GM12878 (cell line): ENCODE data around the gene ZMYND12. TPM values are rescaled to one million over a fixed set of nuclear protein-coding genes. Genes with fewer than 3 reads are reported as not detected.

Experiments
- ATAC-seq: fragments of 200-7000 bp; cut with Tn5 transposase; 3 replicates; pipeline ENCODE4 v1.9.1; 2020; ENCODE audit warnings: mild to moderate bottlenecking, moderate library complexity
- BruUV-seq: library from RNA; stranded (reverse); fragments of 400-500 nt; replicated peaks from 2 replicates; lab custom pipeline; 2021; lab: Mats Ljungman, UMichigan
- CTCF ChIA-PET: fragments of 300-600 bp; sonication (Branson Sonifier 250); formaldehyde crosslinking; extraction: SDS; loops from one replicate; lab custom pipeline; 2021; ENCODE audit warnings: inconsistent platforms; lab: Yijun Ruan, JAX
- POLR2A ChIA-PET: fragments of 350-600 bp; formaldehyde crosslinking; extraction: SDS; loops from one replicate; lab custom pipeline; 2021; ENCODE audit warnings: inconsistent platforms; lab: Charles Lee
- RAD21 ChIA-PET: fragments of 300-600 bp; sonication (Branson Sonifier 250); formaldehyde crosslinking; loops from one replicate; lab custom pipeline; 2023; ENCODE audit warnings: antibody characterized with exemption; ENCODE audit not compliant: unreplicated experiment; lab: Charles Lee
- SMC1A ChIA-PET: fragments of 300-600 bp; sonication (Branson Sonifier 250); formaldehyde crosslinking; loops from one replicate; lab custom pipeline; 2023; ENCODE audit not compliant: unreplicated experiment, uncharacterized antibody; lab: Charles Lee
- DNase-seq: peaks from one replicate; pipeline ENCODE4 v3.0.0-alpha.2; 2011; ENCODE audit warnings: low read depth, low spot score
- FAIRE-seq: peaks from 3 replicates; lab custom pipeline; 2011; peaks lifted over from hg19 to GRCh38; lab: Jason Lieb, UNC
- H2AFZ ChIP-seq: 2 replicates; pipeline ENCODE4 v1.6.0; 2011; ENCODE audit warnings: low read depth, low read length, control low read depth; ENCODE audit not compliant: control insufficient read depth
- H3K27ac ChIP-seq: 2 replicates; pipeline ENCODE4 v1.5.1; 2011; ENCODE audit warnings: control low read depth; ENCODE audit not compliant: control insufficient read depth, insufficient read depth
- H3K27me3 ChIP-seq, 2 experiments: replicated peaks in 1 of 2; 2 replicates each; pipeline versions ENCODE4 v1.6.0 to v1.6.1; 2011; ENCODE audit warnings: low read length in 1 of 2; ENCODE audit not compliant: control insufficient read depth in 2 of 2, insufficient read depth in 2 of 2
- H3K36me3 ChIP-seq, 2 experiments: 2 replicates each; pipeline ENCODE4 v1.5.1; 2011; ENCODE audit warnings: low read length in 1 of 2; ENCODE audit not compliant: control insufficient read depth in 2 of 2, insufficient read depth in 2 of 2
- H3K4me1 ChIP-seq: 2 replicates; pipeline ENCODE4 v1.6.1; 2011; ENCODE audit warnings: mild to moderate bottlenecking, low read length, moderate library complexity, mixed read lengths; ENCODE audit not compliant: control insufficient read depth, insufficient read depth
- H3K4me2 ChIP-seq: 2 replicates; pipeline ENCODE4 v1.6.0; 2011; ENCODE audit warnings: control low read depth; ENCODE audit not compliant: control insufficient read depth, insufficient read depth
- H3K4me3 ChIP-seq: fragments of 200-600 bp; sonication (generic); 2 replicates; pipeline ENCODE4 v1.5.1; 2016
- H3K79me2 ChIP-seq: 2 replicates; pipeline ENCODE4 v1.6.0; 2011; ENCODE audit warnings: low read length; ENCODE audit not compliant: control insufficient read depth, insufficient read depth
- H3K9ac ChIP-seq: 2 replicates; pipeline ENCODE4 v1.8.0; 2011; ENCODE audit warnings: low read length, control low read depth, mixed read lengths; ENCODE audit not compliant: control insufficient read depth, insufficient read depth
- H3K9me3 ChIP-seq: replicated peaks from 3 replicates; pipeline ENCODE4 v1.5.1; 2011; ENCODE audit warnings: mild to moderate bottlenecking, low read length; ENCODE audit not compliant: control insufficient read depth, insufficient read depth
- H4K20me1 ChIP-seq: 2 replicates; pipeline ENCODE4 v1.6.0; 2011; ENCODE audit not compliant: control insufficient read depth, insufficient read depth
- HDAC6 ChIP-seq: fragments of 200-600 bp; sonication (generic); IDR thresholded peaks from one replicate; pipeline ENCODE4 v1.8.0; 2017; ENCODE audit warnings: antibody characterized with exemption; ENCODE audit not compliant: unreplicated experiment
- MYC ChIP-seq: IDR thresholded peaks from 2 replicates; pipeline ENCODE4 v1.6.1; 2011; ENCODE audit warnings: mild to moderate bottlenecking, low read length, moderate library complexity, inconsistent platforms; ENCODE audit not compliant: insufficient read depth, insufficient replicate concordance, insufficient read length, severe bottlenecking
- NFIC ChIP-seq: IDR thresholded peaks from 2 replicates; pipeline ENCODE4 v1.6.1; 2012; ENCODE audit warnings: low read depth, mild to moderate bottlenecking, inconsistent platforms, low read length, moderate library complexity
- NRF1 ChIP-seq: conservative IDR thresholded peaks from 2 replicates; pipeline ENCODE4 v1.6.1; 2011; ENCODE audit warnings: mild to moderate bottlenecking, low read depth, low read length, improper control_type of control experiment
- PAX8 ChIP-seq: fragments of 450-650 bp; IDR thresholded peaks from 2 replicates; pipeline ENCODE4 v1.6.1; 2017; ENCODE audit warnings: mild to moderate bottlenecking, moderate library complexity
- POU2F2 ChIP-seq: IDR thresholded peaks from 3 replicates; pipeline ENCODE4 v1.6.1; 2011; ENCODE audit warnings: low read depth, mild to moderate bottlenecking, low read length, borderline replicate concordance
- RUNX3 ChIP-seq: IDR thresholded peaks from 2 replicates; pipeline ENCODE4 v1.6.1; 2012; ENCODE audit warnings: low read length, inconsistent platforms
- SREBF1 ChIP-seq: IDR thresholded peaks from 2 replicates; pipeline ENCODE4 v1.6.1; 2012; ENCODE audit warnings: mild to moderate bottlenecking, low read length
- SRF ChIP-seq, 2 experiments: IDR thresholded peaks; 2 replicates each; pipeline ENCODE4 v1.6.1; 2011; ENCODE audit warnings: low read depth in 2 of 2, low read length in 2 of 2, mild to moderate bottlenecking in 1 of 2, moderate library complexity in 1 of 2
- TCF12 ChIP-seq: IDR thresholded peaks from 2 replicates; pipeline ENCODE4 v1.6.1; 2011; ENCODE audit warnings: low read depth, mild to moderate bottlenecking, low read length
- ZSCAN29 ChIP-seq: fragments of 450-650 bp; IDR thresholded peaks from 2 replicates; pipeline ENCODE4 v1.6.1; 2017; ENCODE audit warnings: mild to moderate bottlenecking, moderate library complexity
- WGBS: methylation state at CpG from one replicate; pipeline ENCODE4 v1.1.6; 2016; ENCODE audit warnings: low lambda C conversion rate; ENCODE audit not compliant: insufficient replicate concordance, insufficient coverage; ENCODE audit errors: missing lambda C conversion rate; 5-methylcytosine and 5-hydroxymethylcytosine counted together
- in situ Hi-C: fragments of 300-500 bp; cut with MboI; formaldehyde crosslinking; loops from 9 replicates; pipeline ENCODE4 v1.14.3; 2018; ENCODE audit warnings: mixed read lengths
- intact Hi-C: fragments of 100-400 bp; cut with micrococcal nuclease; formaldehyde crosslinking; loops from one replicate; pipeline ENCODE4 v1.14.2; 2022; ENCODE audit not compliant: unreplicated experiment
- polyA plus RNA-seq, 11 experiments: library from polyadenylated mRNA; depleted of rRNA in 4 of 11; unstranded in 6 of 11; stranded (reverse) in 5 of 11; fragments of >200 nt; fragmentation: Nextera tagmentation in 4 of 11; fragmentation: Illumina TruSeq in 1 of 11; extraction: Ambion mirVana in 4 of 11; extraction: Trizol in 1 of 11; gene quantifications; 1 replicate in 1 of 11; 2 replicates in 10 of 11; pipeline versions ENCODE4 v1.2.1 to v1.2.3, GENCODE V29; 2011 to 2016; ENCODE audit warnings: inconsistent platforms in 2 of 11, missing spikeins in 2 of 11, low read depth in 1 of 11
- total RNA-seq, 4 experiments: library from RNA; depleted of rRNA in 3 of 4; stranded (reverse); fragments of >200 nt in 3 of 4; fragmentation: Illumina TruSeq in 1 of 4; extraction: Trizol in 1 of 4; gene quantifications; 2 replicates each; pipeline versions ENCODE4 v1.2.1 to v1.2.3, GENCODE V29; 2013 to 2021
- TF ChIP-seq, protein P1 (sequence below): fragments of 150-350 bp; IDR thresholded peaks from 2 replicates; pipeline ENCODE4 v1.6.1; 2016; ENCODE audit warnings: low read depth, low read length
- TF ChIP-seq, protein P2 (sequence below): IDR thresholded peaks from 2 replicates; pipeline ENCODE4 v1.6.1; 2011; ENCODE audit warnings: low read depth, mild to moderate bottlenecking, low read length, moderate library complexity, borderline replicate concordance; ENCODE audit errors: extremely low read depth
- TF ChIP-seq, protein P3 (sequence below): fragments of 450-650 bp; IDR thresholded peaks from 2 replicates; pipeline ENCODE4 v1.6.1; 2017; ENCODE audit warnings: borderline replicate concordance
- TF ChIP-seq, protein P4 (sequence below): IDR thresholded peaks from 2 replicates; pipeline ENCODE4 v1.6.1; 2012; ENCODE audit warnings: low read depth, low read length, improper control_type of control experiment
- TF ChIP-seq, protein P5 (sequence below): IDR thresholded peaks from 2 replicates; pipeline ENCODE4 v1.6.1; 2012; ENCODE audit warnings: low read length, inconsistent platforms

Gene ZMYND12
- total and polyA plus RNA-seq, 10 of the 15 experiments (the other 5 are each of a cell fraction or from before 2014, with no cell fraction given): 0.26 to 1.4 (median 0.67) TPM

DNA sequence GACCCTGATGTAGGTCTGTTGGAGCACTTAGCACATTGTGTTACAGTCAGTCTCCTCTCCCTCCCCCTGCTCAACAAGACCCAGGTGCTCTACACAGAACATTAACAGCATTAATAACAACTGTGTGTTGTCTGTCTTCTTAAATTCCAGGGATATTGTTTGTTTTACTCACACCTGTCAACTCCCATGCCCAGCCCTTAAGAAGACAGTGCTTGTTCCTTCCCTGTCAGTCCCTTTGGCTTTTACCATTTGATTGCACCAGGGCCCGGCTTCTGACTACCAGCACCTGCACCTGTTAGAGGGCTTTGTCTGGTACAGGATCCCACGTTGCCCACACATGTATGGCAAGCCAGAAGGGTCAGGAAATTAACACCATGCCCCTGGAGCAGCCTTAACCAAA lies 63.6 kb downstream of the ZMYND12 start (continued):
- TF ChIP-seq, protein P1, sequence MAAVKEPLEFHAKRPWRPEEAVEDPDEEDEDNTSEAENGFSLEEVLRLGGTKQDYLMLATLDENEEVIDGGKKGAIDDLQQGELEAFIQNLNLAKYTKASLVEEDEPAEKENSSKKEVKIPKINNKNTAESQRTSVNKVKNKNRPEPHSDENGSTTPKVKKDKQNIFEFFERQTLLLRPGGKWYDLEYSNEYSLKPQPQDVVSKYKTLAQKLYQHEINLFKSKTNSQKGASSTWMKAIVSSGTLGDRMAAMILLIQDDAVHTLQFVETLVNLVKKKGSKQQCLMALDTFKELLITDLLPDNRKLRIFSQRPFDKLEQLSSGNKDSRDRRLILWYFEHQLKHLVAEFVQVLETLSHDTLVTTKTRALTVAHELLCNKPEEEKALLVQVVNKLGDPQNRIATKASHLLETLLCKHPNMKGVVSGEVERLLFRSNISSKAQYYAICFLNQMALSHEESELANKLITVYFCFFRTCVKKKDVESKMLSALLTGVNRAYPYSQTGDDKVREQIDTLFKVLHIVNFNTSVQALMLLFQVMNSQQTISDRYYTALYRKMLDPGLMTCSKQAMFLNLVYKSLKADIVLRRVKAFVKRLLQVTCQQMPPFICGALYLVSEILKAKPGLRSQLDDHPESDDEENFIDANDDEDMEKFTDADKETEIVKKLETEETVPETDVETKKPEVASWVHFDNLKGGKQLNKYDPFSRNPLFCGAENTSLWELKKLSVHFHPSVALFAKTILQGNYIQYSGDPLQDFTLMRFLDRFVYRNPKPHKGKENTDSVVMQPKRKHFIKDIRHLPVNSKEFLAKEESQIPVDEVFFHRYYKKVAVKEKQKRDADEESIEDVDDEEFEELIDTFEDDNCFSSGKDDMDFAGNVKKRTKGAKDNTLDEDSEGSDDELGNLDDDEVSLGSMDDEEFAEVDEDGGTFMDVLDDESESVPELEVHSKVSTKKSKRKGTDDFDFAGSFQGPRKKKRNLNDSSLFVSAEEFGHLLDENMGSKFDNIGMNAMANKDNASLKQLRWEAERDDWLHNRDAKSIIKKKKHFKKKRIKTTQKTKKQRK: no peak
- TF ChIP-seq POU2F2: no peak
- TF ChIP-seq, protein P2, sequence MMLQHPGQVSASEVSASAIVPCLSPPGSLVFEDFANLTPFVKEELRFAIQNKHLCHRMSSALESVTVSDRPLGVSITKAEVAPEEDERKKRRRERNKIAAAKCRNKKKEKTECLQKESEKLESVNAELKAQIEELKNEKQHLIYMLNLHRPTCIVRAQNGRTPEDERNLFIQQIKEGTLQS: no peak
- TF ChIP-seq, protein P3, sequence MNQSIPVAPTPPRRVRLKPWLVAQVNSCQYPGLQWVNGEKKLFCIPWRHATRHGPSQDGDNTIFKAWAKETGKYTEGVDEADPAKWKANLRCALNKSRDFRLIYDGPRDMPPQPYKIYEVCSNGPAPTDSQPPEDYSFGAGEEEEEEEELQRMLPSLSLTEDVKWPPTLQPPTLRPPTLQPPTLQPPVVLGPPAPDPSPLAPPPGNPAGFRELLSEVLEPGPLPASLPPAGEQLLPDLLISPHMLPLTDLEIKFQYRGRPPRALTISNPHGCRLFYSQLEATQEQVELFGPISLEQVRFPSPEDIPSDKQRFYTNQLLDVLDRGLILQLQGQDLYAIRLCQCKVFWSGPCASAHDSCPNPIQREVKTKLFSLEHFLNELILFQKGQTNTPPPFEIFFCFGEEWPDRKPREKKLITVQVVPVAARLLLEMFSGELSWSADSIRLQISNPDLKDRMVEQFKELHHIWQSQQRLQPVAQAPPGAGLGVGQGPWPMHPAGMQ: no peak

DNA sequence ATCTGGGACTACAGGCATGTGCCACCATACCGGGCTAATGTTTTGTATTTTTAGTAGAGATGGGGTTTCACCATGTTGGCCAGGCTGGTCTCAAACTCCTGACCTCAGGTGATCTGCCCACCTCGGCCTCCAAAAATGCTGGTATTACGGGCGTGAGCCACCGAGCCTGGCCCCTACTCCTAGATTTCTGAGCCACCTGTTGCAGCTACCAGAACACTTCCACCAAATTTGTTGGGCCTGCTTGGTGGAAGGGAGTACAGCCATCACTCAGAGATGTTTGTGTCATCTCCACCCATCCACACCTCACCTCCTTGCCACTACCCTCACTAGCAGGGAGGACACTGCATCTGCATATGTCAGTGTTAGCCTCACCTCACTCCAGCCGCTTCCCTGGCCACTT lies 69.8 kb downstream of the ZMYND12 start:
- whole genome bisulfite sequencing: 66% methylated on average over 6 of the region's 6 CpGs
- Histone ChIP-seq H3K4me3 (no peak overlapping the region), H3K27me3 (peaks cover 0 to 3% of the 10 kb centered on the region in 2 experiments; a peak in 2 of 4 replicates), H4K20me1 (no peaks in the 10 kb centered on the region), H3K4me2 (no peak overlapping the region), H3K4me1 (no peaks in the 10 kb centered on the region), H2AFZ (no peak overlapping the region), H3K9me3 (no peaks in the 10 kb centered on the region), H3K27ac (no peak overlapping the region), H3K36me3 (no peaks in the 10 kb centered on the region), H3K9ac (no peak overlapping the region), H3K79me2 (no peaks in the 10 kb centered on the region)
- ChIA-PET SMC1A (no interaction called here), POLR2A (interaction anchor here (0.7 kb wide), 1 partner anchor 381 kb away, joined by 4 read pairs; the partner anchor contains the start of genes C1orf50 and P3H1), RAD21 (no interaction called here), CTCF (interaction anchor here (1.7 kb wide), 1 partner anchor 212 kb away, joined by 3 read pairs; no protein-coding TSS in a partner anchor)
- FAIRE-seq (no peak), DNase-seq (no peak), ATAC-seq (no peak)
- intact Hi-C loops (no loop called here), in situ Hi-C loops (no loop called here)
- TF ChIP-seq RUNX3: no peak
- no peak for TF ChIP-seq NFIC
- TF ChIP-seq SRF (IDR thresholded peaks at IDR 0.05; ENCODE audit: low read depth in 2 of 2, low read length in 2 of 2): no peak
- no peak for TF ChIP-seq TCF12
- no peak for TF ChIP-seq ZSCAN29
- no peak for TF ChIP-seq NRF1
- TF ChIP-seq PAX8: no peak
- TF ChIP-seq, protein P4, sequence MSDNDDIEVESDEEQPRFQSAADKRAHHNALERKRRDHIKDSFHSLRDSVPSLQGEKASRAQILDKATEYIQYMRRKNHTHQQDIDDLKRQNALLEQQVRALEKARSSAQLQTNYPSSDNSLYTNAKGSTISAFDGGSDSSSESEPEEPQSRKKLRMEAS: no peak
- no peak for TF ChIP-seq MYC
- TF ChIP-seq, protein P2: no peak
- no peak for TF ChIP-seq SREBF1
- TF ChIP-seq HDAC6: no peak
- TF ChIP-seq, protein P5, sequence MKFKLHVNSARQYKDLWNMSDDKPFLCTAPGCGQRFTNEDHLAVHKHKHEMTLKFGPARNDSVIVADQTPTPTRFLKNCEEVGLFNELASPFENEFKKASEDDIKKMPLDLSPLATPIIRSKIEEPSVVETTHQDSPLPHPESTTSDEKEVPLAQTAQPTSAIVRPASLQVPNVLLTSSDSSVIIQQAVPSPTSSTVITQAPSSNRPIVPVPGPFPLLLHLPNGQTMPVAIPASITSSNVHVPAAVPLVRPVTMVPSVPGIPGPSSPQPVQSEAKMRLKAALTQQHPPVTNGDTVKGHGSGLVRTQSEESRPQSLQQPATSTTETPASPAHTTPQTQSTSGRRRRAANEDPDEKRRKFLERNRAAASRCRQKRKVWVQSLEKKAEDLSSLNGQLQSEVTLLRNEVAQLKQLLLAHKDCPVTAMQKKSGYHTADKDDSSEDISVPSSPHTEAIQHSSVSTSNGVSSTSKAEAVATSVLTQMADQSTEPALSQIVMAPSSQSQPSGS: no peak
- BruUV-seq: no TSS peak
